Small intestine (tissue), 7 donors: ENCODE results near the gene MSANTD2. TPM values are rescaled to one million over a fixed set of nuclear protein-coding genes. Genes with fewer than 3 reads are reported as not detected.

ENCODE experiments used
- DNase-seq, 2 donors: peaks; one replicate each; pipeline versions ENCODE4 v3.0.0 to v3.0.0-alpha.2; 2013
- FAIRE-seq: peaks from 2 replicates; lab custom pipeline; 2012; peaks lifted over from hg19 to GRCh38; lab: Jason Lieb, UNC
- H3K27ac ChIP-seq, 3 donors: one replicate each; pipeline ENCODE4 v1.5.1; 2013; ENCODE audit warnings: low read length in 2 of 3, mild to moderate bottlenecking in 2 of 3, control low read depth in 1 of 3, inconsistent platforms in 1 of 3, low read depth in 1 of 3, moderate library complexity in 1 of 3
- H3K27me3 ChIP-seq, 3 donors: one replicate each; pipeline ENCODE4 v1.6.1; 2013; ENCODE audit warnings: low read length in 3 of 3, inconsistent platforms in 1 of 3; ENCODE audit not compliant: control insufficient read depth in 3 of 3, insufficient read depth in 3 of 3
- H3K36me3 ChIP-seq, 3 donors: one replicate each; pipeline ENCODE4 v1.6.1; 2013; ENCODE audit warnings: low read length in 3 of 3, inconsistent platforms in 1 of 3, low read depth in 1 of 3, mild to moderate bottlenecking in 1 of 3, moderate library complexity in 1 of 3; ENCODE audit not compliant: control insufficient read depth in 3 of 3, insufficient read depth in 2 of 3
- H3K4me1 ChIP-seq, 3 donors: one replicate each; pipeline ENCODE4 v1.6.1; 2013; ENCODE audit warnings: low read length in 2 of 3, inconsistent platforms in 1 of 3, low read depth in 1 of 3, mild to moderate bottlenecking in 1 of 3, moderate library complexity in 1 of 3; ENCODE audit not compliant: control insufficient read depth in 3 of 3, insufficient read depth in 2 of 3
- H3K4me3 ChIP-seq, 3 donors: one replicate each; pipeline ENCODE4 v1.5.1; 2013; ENCODE audit warnings: low read length in 3 of 3, control low read depth in 1 of 3, inconsistent platforms in 1 of 3, low read depth in 1 of 3, mild to moderate bottlenecking in 1 of 3, moderate library complexity in 1 of 3
- H3K9me3 ChIP-seq, 2 donors: one replicate each; pipeline ENCODE4 v1.6.1; 2013; ENCODE audit warnings: low read depth in 1 of 2, low read length in 1 of 2; ENCODE audit not compliant: control insufficient read depth in 2 of 2, insufficient read depth in 1 of 2
- WGBS, 3 donors: extraction: QIAGEN DNeasy Blood & Tissue Kit; methylation state at CpG; one replicate each; pipeline ENCODE4 v1.1.7; 2013; 5-methylcytosine and 5-hydroxymethylcytosine counted together
- polyA plus RNA-seq, 4 donors: library from polyadenylated mRNA; stranded (reverse) in 3 of 4; unstranded in 1 of 4; fragments of 200-250 nt in 3 of 4; fragments of 120-200 nt in 1 of 4; gene quantifications; one replicate each; pipeline versions ENCODE4 v1.2.1 to v1.2.3, GENCODE V29; 2013
- donor health status: healthy with polysubstance abuse.
- donor health status: control.
- donor health status: control.
- donor health status: Bipolar disorder and iron deficiency.
- donor health status: healthy.

The MSANTD2 gene
- polyA plus RNA-seq, 4 donors = 4.4 to 19.9 (median 6.4) TPM

- Histone ChIP-seq H3K4me1 (peaks cover 0 to 14% (median 0%) of the 10 kb centered on the region in 3 donors), H3K9me3 (no peaks in the 10 kb centered on the region), H3K36me3 (no peaks in the 10 kb centered on the region), H3K27me3 (peaks cover 0 to 97% (median 8%) of the 10 kb centered on the region in 3 donors), H3K4me3 (peak overlapping the region; percentile 36 to 78 (median 59)), H3K27ac (peak overlapping the region; percentile 72 to 88 (median 78))
- WGBS, 3 donors = 1 to 8% (median 4%) methylated on average over 39 to 41 of the region's 41 CpGs
- FAIRE-seq (no peak), DNase-seq (peak; percentile 51 to 68)
Observed at GRCh38 chr11:124745835-124746620, 54.2 kb downstream of the MSANTD2 start.

- 20 to 44% (median 31%) methylated on average over 38 to 44 of the region's 44 CpGs for WGBS, 3 donors
- FAIRE-seq = no peak
Observed at GRCh38 chr11:124745270-124745834, 54.9 kb downstream of the MSANTD2 start.

GRCh38 chr11:124743050-124743449 is 57.2 kb downstream of the MSANTD2 start:
- Histone ChIP-seq H3K4me3 (no peak overlapping the region), H3K4me1 (peaks cover 0 to 18% (median 2%) of the 10 kb centered on the region in 3 donors), H3K27ac (no peak overlapping the region), H3K27me3 (peaks cover 0 to 97% (median 8%) of the 10 kb centered on the region in 3 donors), H3K36me3 (no peaks in the 10 kb centered on the region), H3K9me3 (no peaks in the 10 kb centered on the region)
- DNase-seq = no peak
- 73 to 91% (median 76%) methylated on average over 6 of the region's 6 CpGs for WGBS, 3 donors
- no peak for FAIRE-seq

More at GRCh38 chr11:124745270-124745834, 54.9 kb downstream of the MSANTD2 start:
- H3K4me3 ChIP-seq = peak overlapping the region in 1 of 3 donors; percentile 78
- no peak overlapping the region for H3K27ac ChIP-seq
- H3K4me1 ChIP-seq = peaks cover 0 to 17% (median under 1%) of the 10 kb centered on the region in 3 donors
- peak in 1 of 2 donors; percentile 26 for DNase-seq
- peaks cover 0 to 97% (median 8%) of the 10 kb centered on the region in 3 donors for H3K27me3 ChIP-seq
- no peaks in the 10 kb centered on the region for H3K36me3 ChIP-seq
- no peaks in the 10 kb centered on the region for H3K9me3 ChIP-seq

- Histone ChIP-seq H3K4me1 (peaks cover 0 to 18% (median 2%) of the 10 kb centered on the region in 3 donors), H3K27ac (no peak overlapping the region), H3K9me3 (no peaks in the 10 kb centered on the region), H3K27me3 (peaks cover 0 to 97% (median 8%) of the 10 kb centered on the region in 3 donors), H3K36me3 (no peaks in the 10 kb centered on the region), H3K4me3 (no peak overlapping the region)
- FAIRE-seq (no peak), DNase-seq (no peak)
- WGBS, 3 donors = 77 to 90% (median 82%) methylated on average over 2 of the region's 2 CpGs
Observed at GRCh38 chr11:124742555-124742954, 57.7 kb downstream of the MSANTD2 start.

- peaks cover 0 to 91% (median 6%) of the 10 kb centered on the region in 3 donors for H3K27me3 ChIP-seq
- FAIRE-seq = no peak
- H3K4me3 ChIP-seq = peak overlapping the region; percentile 32 to 62 (median 50)
- H3K9me3 ChIP-seq = no peaks in the 10 kb centered on the region
- H3K27ac ChIP-seq = no peak overlapping the region
- WGBS, 3 donors = 2 to 4% (median 3%) methylated on average over 37 of the region's 37 CpGs
- H3K4me1 ChIP-seq = peaks cover 0 to 8% (median 2%) of the 10 kb centered on the region in 3 donors
- DNase-seq = no peak
- no peaks in the 10 kb centered on the region for H3K36me3 ChIP-seq
Observed at GRCh38 chr11:124740277-124740882, 59.8 kb downstream of the MSANTD2 start.

- Histone ChIP-seq H3K4me3 (peak within 1 kb of the TSS; percentile 32 to 62 (median 50)), H3K36me3 (no peaks in the 10 kb centered on the region), H3K27ac (no peak within 1 kb of the TSS), H3K27me3 (peaks cover 0 to 87% (median 2%) of the 10 kb centered on the region in 3 donors), H3K9me3 (no peaks in the 10 kb centered on the region), H3K4me1 (peaks cover 0 to 8% (median 2%) of the 10 kb centered on the region in 3 donors)
- peak; percentile 86 to 93 for DNase-seq
- no peak for FAIRE-seq
- 1 to 2% (median 1%) methylated on average over 47 to 59 of the region's 59 CpGs for WGBS, 3 donors
Observed at GRCh38 chr11:124739479-124740276, 60.5 kb downstream of the MSANTD2 start, which contains the start of gene NRGN. Gene NRGN, plus strand, starts transcription at chr11:124739942. Its CDS starts 143 bp downstream, at chr11:124740085.

- Histone ChIP-seq H3K4me1 (peaks cover 0 to 8% (median 2%) of the 10 kb centered on the region in 3 donors), H3K9me3 (no peaks in the 10 kb centered on the region), H3K36me3 (no peaks in the 10 kb centered on the region), H3K27ac (no peak overlapping the region), H3K27me3 (peaks cover 0 to 79% (median 2%) of the 10 kb centered on the region in 3 donors), H3K4me3 (peak overlapping the region in 1 of 3 donors; percentile 32)
- FAIRE-seq (no peak), DNase-seq (no peak)
- 27 to 57% (median 37%) methylated on average over 21 of the region's 21 CpGs for WGBS, 3 donors
Observed at GRCh38 chr11:124738713-124739478, 61.3 kb downstream of the MSANTD2 start.
